GM19035 (cell line): Measurements from ENCODE around the gene H1-8.
"Not testable (repeated sequence)": the region's sequence is repeated elsewhere in the genome, so short reads cannot be mapped to it uniquely, and the experiment has no call there.

Experiments
- ATAC-seq: cut with Tn5 transposase; IDR thresholded peaks from one replicate; pipeline ENCODE4 v1.9.1; 2021; ENCODE audit not compliant: unreplicated experiment

Gene H1-8

DNA sequence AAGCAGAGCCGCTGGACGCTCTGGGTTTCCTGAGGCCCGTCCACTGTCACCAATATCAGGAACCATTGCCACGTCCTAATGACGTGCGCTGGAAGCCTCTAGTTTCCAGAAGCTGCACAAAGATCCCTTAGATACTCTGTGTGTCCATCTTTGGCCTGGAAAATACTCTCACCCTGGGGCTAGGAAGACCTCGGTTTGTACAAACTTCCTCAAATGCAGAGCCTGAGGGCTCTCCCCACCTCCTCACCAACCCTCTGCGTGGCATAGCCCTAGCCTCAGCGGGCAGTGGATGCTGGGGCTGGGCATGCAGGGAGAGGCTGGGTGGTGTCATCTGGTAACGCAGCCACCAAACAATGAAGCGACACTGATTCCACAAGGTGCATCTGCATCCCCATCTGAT, 11.3 kb upstream of the H1-8 start:
- ATAC-seq = no peak

DNA sequence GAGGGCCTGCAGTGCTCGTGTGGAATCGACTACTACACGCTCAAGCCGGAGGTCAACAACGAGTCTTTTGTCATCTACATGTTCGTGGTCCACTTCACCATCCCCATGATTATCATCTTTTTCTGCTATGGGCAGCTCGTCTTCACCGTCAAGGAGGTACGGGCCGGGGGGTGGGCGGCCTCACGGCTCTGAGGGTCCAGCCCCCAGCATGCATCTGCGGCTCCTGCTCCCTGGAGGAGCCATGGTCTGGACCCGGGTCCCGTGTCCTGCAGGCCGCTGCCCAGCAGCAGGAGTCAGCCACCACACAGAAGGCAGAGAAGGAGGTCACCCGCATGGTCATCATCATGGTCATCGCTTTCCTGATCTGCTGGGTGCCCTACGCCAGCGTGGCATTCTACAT, 10.7 kb upstream of the H1-8 start:
- ATAC-seq = no peak

DNA sequence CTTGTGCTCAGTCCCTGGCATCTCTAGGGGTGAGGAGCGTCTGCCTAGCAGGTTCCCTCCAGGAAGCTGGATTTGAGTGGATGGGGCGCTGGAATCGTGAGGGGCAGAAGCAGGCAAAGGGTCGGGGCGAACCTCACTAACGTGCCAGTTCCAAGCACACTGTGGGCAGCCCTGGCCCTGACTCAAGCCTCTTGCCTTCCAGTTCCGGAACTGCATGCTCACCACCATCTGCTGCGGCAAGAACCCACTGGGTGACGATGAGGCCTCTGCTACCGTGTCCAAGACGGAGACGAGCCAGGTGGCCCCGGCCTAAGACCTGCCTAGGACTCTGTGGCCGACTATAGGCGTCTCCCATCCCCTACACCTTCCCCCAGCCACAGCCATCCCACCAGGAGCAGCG, 9.6 kb upstream of the H1-8 start:
- ATAC-seq = no peak

DNA sequence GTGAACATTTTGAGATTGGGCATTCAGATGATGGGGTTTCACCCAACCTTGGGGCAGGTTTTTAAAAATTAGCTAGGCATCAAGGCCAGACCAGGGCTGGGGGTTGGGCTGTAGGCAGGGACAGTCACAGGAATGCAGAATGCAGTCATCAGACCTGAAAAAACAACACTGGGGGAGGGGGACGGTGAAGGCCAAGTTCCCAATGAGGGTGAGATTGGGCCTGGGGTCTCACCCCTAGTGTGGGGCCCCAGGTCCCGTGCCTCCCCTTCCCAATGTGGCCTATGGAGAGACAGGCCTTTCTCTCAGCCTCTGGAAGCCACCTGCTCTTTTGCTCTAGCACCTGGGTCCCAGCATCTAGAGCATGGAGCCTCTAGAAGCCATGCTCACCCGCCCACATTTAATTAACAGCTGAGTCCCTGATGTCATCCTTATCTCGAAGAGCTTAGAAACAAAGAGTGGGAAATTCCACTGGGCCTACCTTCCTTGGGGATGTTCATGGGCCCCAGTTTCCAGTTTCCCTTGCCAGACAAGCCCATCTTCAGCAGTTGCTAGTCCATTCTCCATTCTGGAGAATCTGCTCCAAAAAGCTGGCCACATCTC, 8.4 kb upstream of the H1-8 start:
- ATAC-seq = no peak

DNA sequence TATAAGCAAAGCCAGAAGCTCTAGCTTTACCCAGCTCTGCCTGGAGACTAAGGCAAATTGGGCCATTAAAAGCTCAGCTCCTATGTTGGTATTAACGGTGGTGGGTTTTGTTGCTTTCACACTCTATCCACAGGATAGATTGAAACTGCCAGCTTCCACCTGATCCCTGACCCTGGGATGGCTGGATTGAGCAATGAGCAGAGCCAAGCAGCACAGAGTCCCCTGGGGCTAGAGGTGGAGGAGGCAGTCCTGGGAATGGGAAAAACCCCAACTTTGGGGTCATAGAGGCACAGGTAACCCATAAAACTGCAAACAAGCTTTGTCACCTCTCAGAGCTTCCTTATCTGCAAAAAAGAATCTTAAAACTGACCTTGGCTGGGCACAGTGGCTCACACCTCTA, 7.9 kb upstream of the H1-8 start:
- no peak for ATAC-seq

DNA sequence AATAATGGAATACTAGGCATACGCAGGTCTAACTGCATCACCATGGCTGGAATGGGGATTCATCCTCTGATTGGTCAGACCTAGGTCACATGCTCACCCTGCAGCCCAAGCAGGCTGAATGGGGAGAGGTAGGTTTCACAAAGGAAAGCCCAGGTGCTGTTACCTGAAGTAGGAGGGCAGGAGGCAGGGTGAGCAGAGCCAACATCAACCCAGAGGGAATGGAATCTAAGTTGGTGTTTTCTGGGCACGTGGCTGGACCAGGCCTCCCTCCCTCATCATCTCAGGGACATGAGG, 6.7 kb upstream of the H1-8 start:
- ATAC-seq = no peak

DNA sequence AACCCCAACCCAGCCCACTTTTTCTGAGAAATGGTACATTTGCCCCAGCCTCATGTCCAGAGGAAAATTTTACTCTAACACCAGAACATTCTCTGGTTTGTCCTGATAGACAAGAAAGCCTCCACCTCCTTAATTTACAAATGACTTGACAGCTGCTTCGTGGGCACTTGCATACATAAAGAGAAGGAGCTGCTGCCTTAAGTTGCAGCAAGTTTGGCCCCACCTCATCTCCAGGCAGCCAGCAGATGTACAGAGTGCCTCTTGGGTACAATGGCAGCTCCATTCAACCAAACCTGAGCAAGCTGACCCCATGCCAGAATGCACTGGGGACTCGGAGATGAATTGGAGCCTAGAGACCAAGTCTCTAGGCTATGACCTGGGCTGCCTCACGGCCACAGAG, 6.2 kb upstream of the H1-8 start:
- ATAC-seq = no peak

DNA sequence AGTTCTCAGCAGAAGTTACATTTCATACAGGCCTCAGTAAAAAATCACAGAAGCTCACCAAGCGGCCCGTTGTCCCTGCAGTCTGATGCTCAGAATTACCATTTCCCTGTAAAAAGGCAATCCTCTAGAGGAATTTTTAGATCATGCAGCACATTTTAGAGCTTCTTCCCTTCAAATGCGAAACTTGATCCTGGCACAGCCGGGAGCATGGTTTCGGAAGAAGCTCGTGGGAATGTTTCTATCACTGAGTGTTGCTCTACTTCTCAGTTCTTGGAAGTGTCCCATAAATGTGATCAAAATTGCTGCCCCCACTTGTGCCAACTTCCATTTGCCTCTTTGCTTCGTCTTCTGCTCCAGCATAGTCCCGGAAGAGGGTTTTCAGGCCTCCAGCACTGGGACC, 3.8 kb upstream of the H1-8 start:
- ATAC-seq = no peak

DNA sequence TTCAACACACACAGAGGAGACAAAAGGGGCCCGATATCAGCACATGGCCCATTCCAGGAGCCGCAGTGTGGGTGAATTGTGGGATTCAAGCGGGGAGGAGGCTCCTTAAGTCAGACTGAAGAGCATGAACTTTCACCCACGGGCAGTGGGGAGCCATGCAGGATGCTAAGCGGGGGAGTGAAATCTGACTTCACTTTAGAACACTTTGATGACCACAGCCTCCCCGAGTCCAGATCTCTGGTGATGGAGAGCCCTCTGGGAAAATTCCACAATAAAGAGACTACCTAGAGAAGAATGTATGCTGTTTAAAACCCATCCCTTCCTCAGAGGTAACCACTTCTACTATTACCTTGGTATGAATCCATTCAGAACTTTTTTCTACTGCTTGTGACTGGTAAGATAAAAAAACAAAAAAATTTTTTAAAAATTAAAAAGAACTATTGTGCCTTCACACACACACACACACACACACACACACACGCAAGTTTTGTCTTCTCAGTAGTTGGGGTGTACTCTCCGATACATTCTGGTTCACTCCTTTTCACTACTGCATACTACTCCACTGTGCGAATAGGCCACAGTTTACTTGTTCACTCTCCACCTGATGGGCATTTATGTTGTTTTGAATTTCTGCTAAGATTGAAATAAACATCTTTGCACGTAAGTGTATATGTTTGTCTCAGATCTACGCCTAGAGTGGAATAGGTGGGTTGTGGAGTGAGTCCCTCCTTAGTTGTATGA, 2.0 kb upstream of the H1-8 start:
- ATAC-seq = no peak

DNA sequence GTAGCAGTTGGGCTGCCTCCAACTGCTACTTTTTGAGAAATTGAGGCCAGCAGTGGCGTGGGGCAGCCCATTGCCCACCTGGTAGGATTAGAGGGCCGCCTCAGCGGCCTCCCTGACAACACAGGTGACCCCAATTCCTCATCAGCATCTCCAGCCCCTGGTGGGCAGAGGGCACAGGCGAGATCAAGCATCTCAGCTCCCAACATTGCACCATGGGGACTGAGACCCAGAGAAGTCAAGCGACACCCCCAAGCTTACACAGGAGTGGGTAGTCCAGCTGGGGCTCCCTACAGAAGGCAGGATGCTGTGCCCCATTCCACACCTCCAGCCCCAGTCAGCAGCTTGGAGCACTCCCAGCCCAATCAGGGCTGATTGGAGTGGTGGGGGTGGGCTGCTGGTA, 228 bp upstream of the H1-8 start:
- no peak for ATAC-seq

DNA sequence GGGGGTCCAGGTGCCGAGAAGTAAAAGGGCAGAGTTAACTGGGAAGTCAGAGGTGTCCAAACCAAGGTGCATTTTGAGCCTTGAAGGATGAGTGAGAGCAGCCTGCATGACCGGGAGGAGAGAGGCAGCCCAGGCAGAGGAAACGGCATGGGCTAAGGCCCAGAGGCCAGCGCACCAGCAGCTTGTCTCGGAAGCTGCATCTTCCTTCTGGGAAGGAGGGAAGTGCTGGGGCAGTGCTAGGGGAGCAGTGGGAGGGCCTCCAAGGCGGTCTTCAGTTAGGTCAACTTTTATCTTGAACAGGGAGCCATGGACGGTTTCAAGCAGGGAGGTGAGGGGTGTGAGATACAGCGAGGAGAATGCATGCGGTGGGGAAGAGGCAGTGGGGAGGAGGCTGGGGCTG, 1.0 kb downstream of the H1-8 start:
- no peak for ATAC-seq

DNA sequence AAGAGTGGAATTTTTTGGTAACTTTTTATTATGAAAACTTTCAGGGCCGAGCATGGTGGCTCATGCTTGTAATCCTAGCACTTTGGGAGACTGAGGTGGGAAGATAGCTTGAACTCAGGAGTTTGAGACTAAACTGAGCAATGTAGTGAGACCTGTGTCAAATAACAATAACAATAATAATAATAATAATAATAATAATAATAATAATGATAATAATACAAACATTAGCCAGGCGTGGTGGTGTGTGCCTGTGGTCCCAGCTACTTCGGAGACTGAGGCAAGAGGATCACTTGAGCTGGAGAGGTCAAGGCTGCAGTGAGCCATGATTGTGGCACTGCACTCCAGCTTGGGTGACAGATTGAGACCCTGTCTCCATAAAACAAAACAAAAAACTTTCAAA, 3.0 kb downstream of the H1-8 start:
- ATAC-seq = not testable (repeated sequence)

DNA sequence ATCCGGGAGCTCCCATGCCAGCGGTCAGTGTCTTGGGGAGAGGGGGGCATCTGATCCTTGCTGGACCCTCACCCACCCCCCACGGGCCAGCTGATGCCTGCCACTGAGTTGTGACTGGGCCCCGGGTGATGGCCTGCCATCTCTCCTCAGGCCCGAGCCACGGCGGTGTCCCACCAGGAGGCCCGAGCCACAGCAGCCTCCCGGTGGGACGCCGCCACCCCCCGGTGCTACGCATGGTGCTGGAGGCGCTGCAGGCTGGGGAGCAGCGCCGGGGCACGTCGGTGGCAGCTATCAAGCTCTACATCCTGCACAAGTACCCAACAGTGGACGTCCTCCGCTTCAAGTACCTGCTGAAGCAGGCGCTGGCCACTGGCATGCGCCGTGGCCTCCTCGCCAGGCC, 4.3 kb downstream of the H1-8 start:
- ATAC-seq = no peak

DNA sequence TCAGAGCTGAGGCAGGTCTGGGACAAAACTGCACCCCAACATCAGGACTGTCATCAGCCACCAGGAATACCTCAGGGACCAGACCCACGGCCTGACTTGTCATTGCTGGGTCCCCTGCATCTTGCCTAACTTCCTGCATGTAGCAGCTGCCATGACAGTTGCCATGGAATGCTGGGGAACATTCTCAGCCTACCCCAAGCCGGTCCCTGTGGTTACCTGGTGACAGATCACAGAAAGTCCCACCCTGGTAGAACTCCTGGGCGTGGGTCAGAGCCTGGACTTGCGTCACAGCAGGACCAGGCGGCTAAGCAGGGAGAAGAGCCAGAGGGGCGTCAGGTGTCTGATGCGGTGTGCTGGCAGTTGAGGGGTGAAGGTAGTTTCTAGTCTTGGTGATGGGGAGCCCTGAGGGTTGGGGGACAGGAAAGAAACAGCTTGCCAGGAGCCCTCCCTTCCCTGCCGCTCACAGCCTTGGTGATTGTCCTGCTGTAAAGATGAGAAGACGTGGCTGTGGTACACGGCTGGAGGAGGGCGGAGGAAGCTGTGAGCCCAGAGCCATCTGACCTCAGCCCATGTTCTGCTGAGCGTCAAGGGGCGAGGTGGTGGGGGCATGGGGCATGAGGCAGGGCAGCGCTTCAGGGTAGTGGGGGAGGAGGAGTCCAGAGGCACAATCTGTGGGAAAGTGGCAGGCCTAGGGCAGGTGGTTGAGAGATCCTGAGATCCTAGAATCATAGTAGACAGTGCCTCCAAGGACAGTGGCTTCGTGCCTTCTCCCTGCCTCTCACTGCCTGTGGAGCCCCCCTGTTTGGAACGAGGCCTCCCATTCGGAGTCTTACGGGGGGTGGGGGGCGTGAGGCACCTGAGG, 5.4 kb downstream of the H1-8 start:
- no peak for ATAC-seq

DNA sequence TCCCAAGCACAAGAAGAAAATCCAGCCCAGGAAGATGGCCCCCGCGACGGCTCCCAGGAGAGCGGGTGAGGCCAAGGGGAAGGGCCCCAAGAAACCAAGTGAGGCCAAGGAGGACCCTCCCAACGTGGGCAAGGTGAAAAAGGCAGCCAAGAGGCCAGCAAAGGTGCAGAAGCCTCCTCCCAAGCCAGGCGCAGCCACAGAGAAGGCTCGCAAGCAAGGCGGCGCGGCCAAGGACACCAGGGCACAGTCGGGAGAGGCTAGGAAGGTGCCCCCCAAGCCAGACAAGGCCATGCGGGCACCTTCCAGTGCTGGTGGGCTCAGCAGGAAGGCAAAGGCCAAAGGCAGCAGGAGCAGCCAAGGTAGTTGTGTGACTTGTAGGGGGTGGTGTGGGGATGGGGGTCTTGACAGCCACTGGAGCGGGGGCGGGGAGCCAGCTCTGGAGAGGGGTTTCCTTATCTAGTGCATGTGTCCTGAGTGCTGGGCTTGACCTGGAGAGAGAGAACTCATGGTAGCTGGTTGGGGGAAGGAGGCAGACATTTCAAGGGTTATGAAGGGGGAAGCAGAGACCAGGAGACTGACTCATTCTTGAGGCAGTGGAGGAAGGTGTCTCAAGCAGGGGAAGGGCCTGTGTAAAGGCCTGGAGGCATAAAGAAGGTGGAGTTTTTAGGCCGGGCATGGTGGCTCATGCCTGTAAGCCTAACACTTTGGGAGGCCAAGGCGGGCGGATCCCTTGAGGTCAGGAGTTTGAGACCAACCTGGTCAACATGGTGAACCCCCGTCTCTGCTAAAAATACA, 6.2 kb downstream of the H1-8 start:
- ATAC-seq = no peak

DNA sequence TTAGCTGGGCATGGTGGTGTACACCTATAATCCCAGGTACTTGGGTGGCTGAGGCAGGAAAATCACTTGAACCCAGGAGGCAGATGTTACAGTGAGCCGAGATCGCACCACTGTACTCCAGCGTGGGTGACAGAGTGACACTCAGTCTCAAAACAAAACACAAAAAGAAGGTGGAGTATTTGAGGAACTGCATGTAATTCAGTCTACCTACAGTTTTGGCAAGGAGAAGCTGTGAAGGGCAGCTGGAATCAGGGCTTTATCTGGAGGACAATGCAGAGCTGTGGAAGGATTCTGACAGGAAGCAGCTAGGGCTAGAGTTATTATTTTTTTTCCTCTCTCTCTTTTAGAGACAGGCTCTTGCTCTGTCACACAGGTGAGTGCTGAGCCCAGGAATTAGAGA, 6.8 kb downstream of the H1-8 start:
- ATAC-seq = no peak

DNA sequence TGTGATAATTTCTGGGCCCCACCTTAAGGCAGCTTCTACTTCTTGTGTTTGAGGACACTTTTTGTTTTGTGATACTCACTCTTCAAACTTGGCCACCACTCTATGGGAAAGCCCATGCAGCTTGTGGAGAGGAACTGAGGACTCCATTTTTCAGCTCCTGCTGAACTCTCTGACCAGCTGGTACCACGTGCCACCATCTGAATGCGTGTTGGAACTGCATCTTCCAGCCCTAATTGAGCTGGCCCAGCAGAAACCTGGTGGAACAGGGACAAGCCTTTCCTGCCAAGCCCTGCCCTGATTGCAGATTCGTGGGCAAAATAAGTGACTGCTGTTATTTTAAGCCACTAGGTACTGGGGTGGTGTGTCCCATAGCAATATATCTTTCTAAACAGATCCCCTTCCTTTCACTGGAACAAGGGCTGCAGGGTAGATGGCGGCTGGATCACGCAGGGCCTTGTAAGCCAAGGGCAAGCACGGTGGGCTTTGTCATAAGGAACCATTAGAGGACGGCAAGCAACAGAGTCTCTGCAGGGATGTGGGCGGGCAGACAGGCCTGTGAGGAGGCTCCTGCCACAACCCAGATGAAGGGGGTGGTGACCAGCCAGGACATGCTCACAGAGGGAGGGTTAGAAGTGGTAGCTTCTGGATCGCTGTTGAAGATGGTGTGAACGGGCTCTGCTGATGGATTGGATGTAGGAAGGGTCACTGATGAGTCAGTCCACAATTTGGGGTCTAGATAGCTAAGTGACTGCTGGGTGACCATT, 9.5 kb downstream of the H1-8 start:
- no peak for ATAC-seq

DNA sequence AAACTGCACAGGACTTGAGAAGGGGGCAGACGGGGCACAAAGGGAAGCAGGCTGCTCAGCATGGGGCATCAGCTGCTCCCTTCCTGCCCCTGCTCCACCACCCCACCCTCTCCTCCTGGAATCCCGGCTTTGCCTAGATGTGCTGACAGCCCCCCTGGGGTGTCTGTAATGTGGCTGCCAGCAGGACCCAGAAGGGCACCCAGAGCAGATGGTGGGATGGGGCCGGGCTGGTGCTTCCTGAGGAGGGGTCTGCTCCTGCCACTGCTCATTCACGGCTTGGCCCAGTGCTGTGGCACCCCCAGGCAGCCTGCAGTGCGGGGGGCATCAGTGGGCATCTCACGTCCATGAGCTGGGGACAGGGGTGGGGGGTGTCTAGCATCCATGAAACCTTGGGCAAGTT, 10.2 kb downstream of the H1-8 start:
- no peak for ATAC-seq

DNA sequence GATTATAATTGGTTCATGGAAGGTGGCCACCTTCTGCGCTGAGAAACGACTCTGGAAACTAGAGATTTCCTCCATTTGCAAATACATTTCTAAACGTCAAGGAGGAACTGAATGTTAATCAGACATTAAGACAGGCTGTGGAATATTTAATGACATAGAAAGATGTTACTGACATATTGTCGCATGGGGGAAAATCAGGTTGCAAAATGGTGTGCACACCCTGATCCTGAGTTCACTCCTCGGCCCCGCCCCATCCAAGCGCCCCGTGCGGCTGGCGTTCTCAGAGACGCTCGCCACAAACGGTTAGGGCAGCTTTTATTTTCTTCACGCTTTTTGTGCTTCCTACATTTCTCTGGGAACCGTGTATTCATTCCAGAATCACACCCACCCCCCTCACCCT, 10.7 kb downstream of the H1-8 start:
- no peak for ATAC-seq

DNA sequence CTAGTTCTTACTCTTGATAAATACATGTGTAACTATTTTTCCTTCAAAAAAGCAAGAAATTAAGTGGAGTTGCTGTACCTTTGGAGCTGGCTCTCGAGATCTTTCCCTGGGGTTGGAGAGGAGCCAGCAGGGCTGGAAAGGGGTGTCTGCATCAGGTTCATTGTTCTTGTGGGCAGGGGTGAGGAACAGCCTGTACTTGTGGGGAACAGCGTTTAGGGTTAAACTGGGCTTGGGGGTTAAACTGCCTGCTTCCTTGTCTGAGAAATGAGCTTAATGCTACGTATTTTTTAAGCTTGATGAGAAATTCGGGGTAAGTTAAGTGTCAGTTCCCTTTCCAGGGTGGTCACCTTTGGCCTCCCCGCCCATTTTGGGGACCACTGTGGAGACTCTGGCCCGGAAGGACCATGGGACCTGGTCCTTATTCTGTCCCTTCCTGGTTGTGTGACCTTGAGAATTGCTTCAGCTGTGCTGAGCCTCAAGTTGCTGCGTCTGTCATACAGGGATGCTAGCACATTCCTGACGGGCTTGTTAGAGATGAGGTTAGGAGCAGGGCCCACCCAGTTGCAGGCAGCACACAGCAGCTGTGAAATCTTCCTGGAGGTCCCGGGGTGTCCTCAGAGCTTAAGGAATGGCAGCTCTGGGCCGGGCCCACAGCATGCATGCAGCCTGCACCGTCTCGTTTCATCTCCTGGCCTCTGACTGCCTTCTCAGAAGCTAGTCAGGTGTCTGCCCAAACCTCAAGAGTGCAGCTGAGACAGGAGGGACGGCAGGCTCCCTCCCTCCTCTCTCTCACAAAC, 11.6 kb downstream of the H1-8 start:
- no peak for ATAC-seq
